ENCODE results near the gene PCDHGB2.
"Not testable (repeated sequence)": the region's sequence is repeated elsewhere in the genome, so short reads cannot be mapped to it uniquely, and the experiment has no call there.

PCDHGB2 gene

GRCh38 chr5:141398608-141399007 is 38.8 kb downstream of the PCDHGB2 start:
- Histone ChIP-seq H3K36me3 (ENCODE audit: control insufficient read depth, insufficient read depth, low read length) (no peaks in the 10 kb centered on the region), H3K27me3 (ENCODE audit: control insufficient read depth, insufficient read depth, low read length) (no peaks in the 10 kb centered on the region), H3K4me1 (ENCODE audit: control insufficient read depth, insufficient read depth, low read length) (no peaks in the 10 kb centered on the region), H3K4me3 (ENCODE audit: low read length) (no peak overlapping the region), H3K27ac (ENCODE audit: low read length) (no peak overlapping the region), H3K9me3 (ENCODE audit: control insufficient read depth, insufficient read depth, low read length) (no peaks in the 10 kb centered on the region; the same call in 1 of the 2 replicates)
- WGBS (ENCODE audit: insufficient coverage, insufficient read length), result no CpG with 5 or more reads among the region's 15 CpGs
- no peak for DNase-seq (ENCODE audit: low read depth, low spot score)

- H3K36me3 ChIP-seq (ENCODE audit: control insufficient read depth, insufficient read depth, low read length), result no peaks in the 10 kb centered on the region
- no peaks in the 10 kb centered on the region for H3K4me1 ChIP-seq (ENCODE audit: control insufficient read depth, insufficient read depth, low read length)
- H3K27ac ChIP-seq (ENCODE audit: low read length), result no peak overlapping the region
- H3K4me3 ChIP-seq (ENCODE audit: low read length), result no peak overlapping the region
- WGBS (ENCODE audit: insufficient coverage, insufficient read length), result no CpG with 5 or more reads among the region's 61 CpGs
- no peak for DNase-seq (ENCODE audit: low read depth, low spot score)
- no peaks in the 10 kb centered on the region; the same call in 1 of the 2 replicates for H3K9me3 ChIP-seq (ENCODE audit: control insufficient read depth, insufficient read depth, low read length)
- no peaks in the 10 kb centered on the region for H3K27me3 ChIP-seq (ENCODE audit: control insufficient read depth, insufficient read depth, low read length)
These were observed 39.9 kb downstream of the PCDHGB2 start for GRCh38 chr5:141399555-141400258.

GRCh38 chr5:141402553-141403243 is 42.9 kb downstream of the PCDHGB2 start, which contains the start of gene PCDHGA9:
PCDHGA9 (plus strand) TSS chr5:141402778; CDS start chr5:141402953, 175 bp downstream.
- no peaks in the 10 kb centered on the region; the same call in 1 of the 2 replicates for H3K9me3 ChIP-seq (ENCODE audit: control insufficient read depth, insufficient read depth, low read length)
- H3K36me3 ChIP-seq (ENCODE audit: control insufficient read depth, insufficient read depth, low read length), result no peaks in the 10 kb centered on the region
- no peak for DNase-seq (ENCODE audit: low read depth, low spot score)
- no peak within 1 kb of the TSS for H3K27ac ChIP-seq (ENCODE audit: low read length)
- H3K27me3 ChIP-seq (ENCODE audit: control insufficient read depth, insufficient read depth, low read length), result no peaks in the 10 kb centered on the region
- no CpG with 5 or more reads among the region's 27 CpGs for WGBS (ENCODE audit: insufficient coverage, insufficient read length)
- H3K4me3 ChIP-seq (ENCODE audit: low read length), result no peak within 1 kb of the TSS
- H3K4me1 ChIP-seq (ENCODE audit: control insufficient read depth, insufficient read depth, low read length), result no peaks in the 10 kb centered on the region

GRCh38 chr5:141403387-141403786 is 43.6 kb downstream of the PCDHGB2 start:
- H3K36me3 ChIP-seq (ENCODE audit: control insufficient read depth, insufficient read depth, low read length), result no peaks in the 10 kb centered on the region
- no peaks in the 10 kb centered on the region for H3K27me3 ChIP-seq (ENCODE audit: control insufficient read depth, insufficient read depth, low read length)
- H3K4me1 ChIP-seq (ENCODE audit: control insufficient read depth, insufficient read depth, low read length), result no peaks in the 10 kb centered on the region
- DNase-seq (ENCODE audit: low read depth, low spot score), result no peak
- H3K9me3 ChIP-seq (ENCODE audit: control insufficient read depth, insufficient read depth, low read length), result no peaks in the 10 kb centered on the region; the same call in 1 of the 2 replicates
- no peak overlapping the region for H3K4me3 ChIP-seq (ENCODE audit: low read length)
- WGBS (ENCODE audit: insufficient coverage, insufficient read length), result no CpG with 5 or more reads among the region's 22 CpGs
- no peak overlapping the region for H3K27ac ChIP-seq (ENCODE audit: low read length)

GRCh38 chr5:141407790-141408505 is 48.2 kb downstream of the PCDHGB2 start, which contains the start of gene PCDHGB6:
PCDHGB6 (plus strand) TSS chr5:141408021; CDS start chr5:141408203, 182 bp downstream.
- not testable (repeated sequence) for H3K4me1 ChIP-seq (ENCODE audit: control insufficient read depth, insufficient read depth, low read length); H3K36me3 ChIP-seq (ENCODE audit: control insufficient read depth, insufficient read depth, low read length); H3K27ac ChIP-seq (ENCODE audit: low read length); H3K9me3 ChIP-seq (ENCODE audit: control insufficient read depth, insufficient read depth, low read length); DNase-seq (ENCODE audit: low read depth, low spot score); H3K27me3 ChIP-seq (ENCODE audit: control insufficient read depth, insufficient read depth, low read length)
- no CpG with 5 or more reads among the region's 51 CpGs for WGBS (ENCODE audit: insufficient coverage, insufficient read length)
- H3K4me3 ChIP-seq (ENCODE audit: low read length), result peak within 1 kb of the TSS; percentile 48; the same call in 1 of the 2 replicates

GRCh38 chr5:141409598-141410306 is 50.0 kb downstream of the PCDHGB2 start:
- Histone ChIP-seq H3K4me1 (ENCODE audit: control insufficient read depth, insufficient read depth, low read length) (no peaks in the 10 kb centered on the region), H3K36me3 (ENCODE audit: control insufficient read depth, insufficient read depth, low read length) (peaks cover 3% of the 10 kb centered on the region; the same call in 1 of the 2 replicates), H3K27me3 (ENCODE audit: control insufficient read depth, insufficient read depth, low read length) (peaks cover 1% of the 10 kb centered on the region; the same call in 1 of the 2 replicates), H3K4me3 (ENCODE audit: low read length) (no peak overlapping the region), H3K27ac (ENCODE audit: low read length) (no peak overlapping the region), H3K9me3 (ENCODE audit: control insufficient read depth, insufficient read depth, low read length) (no peaks in the 10 kb centered on the region)
- no CpG with 5 or more reads among the region's 64 CpGs for WGBS (ENCODE audit: insufficient coverage, insufficient read length)
- DNase-seq (ENCODE audit: low read depth, low spot score), result no peak

GRCh38 chr5:141411575-141411974 is 51.8 kb downstream of the PCDHGB2 start:
- H3K27me3 ChIP-seq (ENCODE audit: control insufficient read depth, insufficient read depth, low read length), result peaks cover 1% of the 10 kb centered on the region; the same call in 1 of the 2 replicates
- H3K9me3 ChIP-seq (ENCODE audit: control insufficient read depth, insufficient read depth, low read length), result no peaks in the 10 kb centered on the region
- peaks cover 3% of the 10 kb centered on the region; the same call in 1 of the 2 replicates for H3K36me3 ChIP-seq (ENCODE audit: control insufficient read depth, insufficient read depth, low read length)
- no peak for DNase-seq (ENCODE audit: low read depth, low spot score)
- no peak overlapping the region for H3K27ac ChIP-seq (ENCODE audit: low read length)
- WGBS (ENCODE audit: insufficient coverage, insufficient read length), result no CpG with 5 or more reads among the region's 3 CpGs
- no peak overlapping the region for H3K4me3 ChIP-seq (ENCODE audit: low read length)
- H3K4me1 ChIP-seq (ENCODE audit: control insufficient read depth, insufficient read depth, low read length), result no peaks in the 10 kb centered on the region

Data from iPS DF 6.9 (cell line).